Astrocyte of the spinal cord (primary cell): ENCODE data around the gene SMOC1.

Experiments
- DNase-seq: peaks from one replicate; pipeline ENCODE4 v3.0.0; 2011; ENCODE audit warnings: low read depth, low spot score
- H3K4me3 ChIP-seq: 2 replicates; pipeline ENCODE4 v1.5.1; 2011; ENCODE audit warnings: low read depth, mild to moderate bottlenecking, low read length, moderate library complexity
- in situ Hi-C: cut with HindIII; loops from 2 replicates; pipeline ENCODE4 v1.10.0; 2017; ENCODE audit warnings: low sequenced_read_pairs
- TF ChIP-seq, protein P1 (sequence below): IDR thresholded peaks from 2 replicates; pipeline ENCODE4 v1.5.1; 2012; ENCODE audit warnings: low read depth, mild to moderate bottlenecking, low read length, inconsistent platforms

Gene SMOC1

DNA sequence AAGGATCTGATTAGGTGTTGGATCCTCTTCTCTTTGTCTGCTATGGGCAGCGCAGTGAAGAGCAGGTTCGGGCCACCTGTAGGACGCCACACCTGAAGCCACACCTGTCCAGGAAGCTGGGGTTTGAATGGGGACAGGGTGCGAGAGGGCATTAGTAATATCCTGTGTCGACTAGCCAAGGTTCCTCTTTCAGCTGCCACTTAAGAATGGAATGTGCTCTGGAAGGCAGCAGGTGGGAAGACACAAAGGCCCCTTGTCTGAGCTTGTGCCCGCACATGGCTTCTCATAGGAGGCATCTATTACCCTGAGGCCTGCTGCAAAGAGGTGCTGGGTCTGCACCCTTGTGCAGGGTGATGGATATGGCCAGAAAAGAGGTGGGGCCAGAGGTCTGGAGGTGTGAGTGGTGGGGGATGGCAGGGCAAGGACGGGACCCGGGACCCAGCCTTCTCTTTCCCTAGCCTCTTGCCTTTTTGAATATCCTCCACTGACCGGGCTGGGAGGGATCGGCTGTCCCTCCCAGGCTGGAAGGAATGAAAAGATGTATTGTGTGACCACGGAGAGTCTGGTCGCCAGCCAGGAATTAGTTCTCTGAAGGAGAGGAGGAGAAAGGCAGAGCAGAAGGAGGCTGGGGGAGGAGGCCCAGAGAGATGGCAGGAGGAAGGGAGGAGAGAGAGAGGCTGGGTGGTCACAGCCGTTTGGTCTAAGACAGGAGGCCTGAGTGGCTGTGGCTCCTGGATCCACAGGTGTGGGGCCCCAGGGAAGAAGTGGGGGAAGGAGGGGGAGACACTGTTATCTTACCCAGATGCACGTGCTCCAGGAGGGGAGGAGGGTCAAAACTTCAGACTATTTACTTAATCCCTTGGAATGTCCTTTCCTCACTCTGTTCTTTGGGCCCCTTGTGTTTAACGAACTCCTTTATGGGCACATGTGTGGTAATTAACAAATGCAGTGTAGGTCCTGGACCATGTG lies 101.5 kb downstream of the SMOC1 start:
- H3K4me3 ChIP-seq, result no peak overlapping the region
- TF ChIP-seq, protein P1, sequence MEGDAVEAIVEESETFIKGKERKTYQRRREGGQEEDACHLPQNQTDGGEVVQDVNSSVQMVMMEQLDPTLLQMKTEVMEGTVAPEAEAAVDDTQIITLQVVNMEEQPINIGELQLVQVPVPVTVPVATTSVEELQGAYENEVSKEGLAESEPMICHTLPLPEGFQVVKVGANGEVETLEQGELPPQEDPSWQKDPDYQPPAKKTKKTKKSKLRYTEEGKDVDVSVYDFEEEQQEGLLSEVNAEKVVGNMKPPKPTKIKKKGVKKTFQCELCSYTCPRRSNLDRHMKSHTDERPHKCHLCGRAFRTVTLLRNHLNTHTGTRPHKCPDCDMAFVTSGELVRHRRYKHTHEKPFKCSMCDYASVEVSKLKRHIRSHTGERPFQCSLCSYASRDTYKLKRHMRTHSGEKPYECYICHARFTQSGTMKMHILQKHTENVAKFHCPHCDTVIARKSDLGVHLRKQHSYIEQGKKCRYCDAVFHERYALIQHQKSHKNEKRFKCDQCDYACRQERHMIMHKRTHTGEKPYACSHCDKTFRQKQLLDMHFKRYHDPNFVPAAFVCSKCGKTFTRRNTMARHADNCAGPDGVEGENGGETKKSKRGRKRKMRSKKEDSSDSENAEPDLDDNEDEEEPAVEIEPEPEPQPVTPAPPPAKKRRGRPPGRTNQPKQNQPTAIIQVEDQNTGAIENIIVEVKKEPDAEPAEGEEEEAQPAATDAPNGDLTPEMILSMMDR, result no peak
- in situ Hi-C loops, result no loop called here
- DNase-seq, result no peak

DNA sequence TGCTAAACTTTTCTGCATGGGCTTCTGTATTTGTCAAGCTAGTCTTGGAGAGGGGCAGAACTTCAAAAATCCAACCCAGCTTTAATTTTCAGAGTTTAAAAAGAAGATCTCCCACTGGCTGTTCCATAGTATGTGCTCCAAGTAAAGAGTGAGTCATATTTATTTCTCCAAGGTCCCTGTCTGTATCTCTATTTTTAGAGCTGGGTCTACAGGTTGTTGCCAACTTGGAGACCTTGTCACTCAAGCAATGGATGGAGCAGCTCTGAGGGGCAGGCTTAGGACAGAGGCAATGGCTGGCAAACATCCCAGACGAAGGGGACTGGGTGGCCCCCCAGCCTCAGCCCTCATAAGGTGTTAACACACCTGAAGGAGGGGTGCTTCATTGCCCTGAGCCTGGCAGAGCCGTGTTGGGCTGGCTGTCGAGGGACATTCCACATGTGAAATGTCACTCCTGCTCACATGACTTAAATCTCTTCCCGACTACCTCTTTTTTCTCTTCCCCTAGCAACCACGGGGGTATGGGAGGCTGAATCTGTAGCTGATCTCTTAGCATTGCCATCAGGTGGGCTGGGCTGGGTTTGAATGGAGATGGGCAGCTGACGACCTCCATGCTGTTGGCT lies 103.1 kb downstream of the SMOC1 start:
- no peak for DNase-seq
- no peak overlapping the region for H3K4me3 ChIP-seq
- TF ChIP-seq, protein P1, result no peak
- in situ Hi-C loops, result no loop called here

- TF ChIP-seq, protein P1, result no peak
- DNase-seq, result no peak
- no peak overlapping the region for H3K4me3 ChIP-seq
- in situ Hi-C loops, result no loop called here
These were observed 103.7 kb downstream of the SMOC1 start for GRCh38 chr14:69982886-69983285.

DNA sequence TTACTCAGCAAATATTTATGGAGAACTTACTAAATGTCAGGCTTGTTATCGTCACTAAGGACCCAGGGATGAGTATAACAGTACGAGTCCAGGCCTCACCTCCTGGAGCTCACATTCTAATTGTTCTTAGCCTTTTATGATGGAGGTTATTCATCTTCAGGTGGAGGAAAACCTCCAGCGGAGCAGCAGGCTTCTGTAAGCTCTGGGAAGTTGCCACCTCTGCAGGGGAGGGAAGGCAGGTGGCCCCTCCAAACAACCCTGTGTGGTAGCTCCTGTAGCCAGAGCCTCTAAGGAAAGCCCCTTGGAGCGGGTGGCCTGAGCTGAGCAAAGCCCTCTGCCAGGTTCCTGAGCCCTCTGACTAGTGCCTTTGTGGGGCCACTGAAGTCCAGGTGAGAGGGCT lies 104.1 kb downstream of the SMOC1 start:
- in situ Hi-C loops, result no loop called here
- H3K4me3 ChIP-seq, result no peak overlapping the region
- DNase-seq, result no peak
- TF ChIP-seq, protein P1, result no peak

DNA sequence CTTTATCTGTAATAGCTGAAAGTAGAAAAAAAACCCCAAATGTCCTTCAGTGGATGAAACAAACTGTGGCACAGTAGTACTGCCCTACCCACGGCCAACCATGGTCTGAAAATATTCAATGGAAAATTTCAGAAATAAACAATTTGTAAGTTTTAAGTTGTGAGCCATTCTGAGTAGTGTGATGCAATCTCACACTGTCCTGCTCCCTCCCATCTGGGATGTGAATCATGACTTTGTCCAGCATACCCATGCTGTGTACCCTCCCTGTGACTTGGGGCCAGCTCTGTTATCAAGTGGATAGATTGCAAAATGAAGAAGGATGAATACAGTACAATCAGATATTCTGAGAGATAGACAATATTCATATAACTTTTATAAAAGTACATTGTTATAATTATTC lies 106.2 kb downstream of the SMOC1 start:
- H3K4me3 ChIP-seq, result no peak overlapping the region
- no peak for DNase-seq
- TF ChIP-seq, protein P1, result no peak
- in situ Hi-C loops, result no loop called here

GRCh38 chr14:69986336-69986735 lies 107.1 kb downstream of the SMOC1 start:
- in situ Hi-C loops, result no loop called here
- TF ChIP-seq, protein P1, result no peak
- no peak for DNase-seq
- no peak overlapping the region for H3K4me3 ChIP-seq
